HG03432 (cell line): ENCODE results near the gene VWA8.
"Not testable (repeated sequence)": the region's sequence is repeated elsewhere in the genome, so short reads cannot be mapped to it uniquely, and the experiment has no call there.

Source experiments
- ATAC-seq: cut with Tn5 transposase; IDR thresholded peaks from one replicate; pipeline ENCODE4 v1.9.1; 2021; ENCODE audit warnings: mild to moderate bottlenecking, moderate library complexity; ENCODE audit not compliant: unreplicated experiment

The VWA8 gene

DNA sequence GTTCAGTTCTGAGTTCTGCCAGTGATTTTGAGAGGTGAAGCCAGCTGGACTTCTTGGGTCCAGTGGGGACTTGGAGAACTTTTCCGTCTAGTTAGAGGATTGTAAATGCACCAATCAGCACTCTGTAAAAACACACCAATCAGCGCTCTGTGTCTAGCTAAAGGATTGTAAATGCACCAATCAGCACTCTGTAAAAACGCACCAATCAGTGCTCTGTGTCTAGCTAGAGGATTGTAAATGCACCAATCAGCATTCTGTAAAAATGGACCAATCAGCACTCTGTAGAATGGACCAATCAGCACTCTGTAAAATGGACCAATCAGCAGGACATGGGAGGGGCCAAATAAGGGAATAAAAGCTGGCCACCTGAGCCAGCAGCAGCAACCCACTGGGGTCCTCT, 418.1 kb downstream of the VWA8 start:
- not testable (repeated sequence) for ATAC-seq

DNA sequence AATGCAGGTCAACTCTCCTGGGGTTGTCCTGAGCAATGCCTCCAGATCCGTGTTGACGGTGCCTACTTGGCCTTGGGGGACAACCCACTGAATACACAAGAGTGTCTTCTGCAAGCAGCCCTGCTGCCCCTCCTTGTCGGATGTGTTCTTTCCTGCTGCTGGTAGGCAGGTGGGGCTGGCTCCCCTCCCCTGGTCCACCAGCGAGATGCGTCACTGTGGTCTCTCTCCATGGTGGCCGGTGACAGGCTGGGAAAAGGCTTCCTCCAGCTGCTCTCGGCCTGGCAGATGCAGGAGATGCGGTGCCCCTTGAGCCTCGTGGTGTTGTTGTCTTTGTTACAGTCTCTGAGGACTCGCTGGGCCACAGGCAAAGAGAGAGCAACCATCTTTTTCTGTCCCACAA, 418.6 kb downstream of the VWA8 start:
- ATAC-seq, result no peak

DNA sequence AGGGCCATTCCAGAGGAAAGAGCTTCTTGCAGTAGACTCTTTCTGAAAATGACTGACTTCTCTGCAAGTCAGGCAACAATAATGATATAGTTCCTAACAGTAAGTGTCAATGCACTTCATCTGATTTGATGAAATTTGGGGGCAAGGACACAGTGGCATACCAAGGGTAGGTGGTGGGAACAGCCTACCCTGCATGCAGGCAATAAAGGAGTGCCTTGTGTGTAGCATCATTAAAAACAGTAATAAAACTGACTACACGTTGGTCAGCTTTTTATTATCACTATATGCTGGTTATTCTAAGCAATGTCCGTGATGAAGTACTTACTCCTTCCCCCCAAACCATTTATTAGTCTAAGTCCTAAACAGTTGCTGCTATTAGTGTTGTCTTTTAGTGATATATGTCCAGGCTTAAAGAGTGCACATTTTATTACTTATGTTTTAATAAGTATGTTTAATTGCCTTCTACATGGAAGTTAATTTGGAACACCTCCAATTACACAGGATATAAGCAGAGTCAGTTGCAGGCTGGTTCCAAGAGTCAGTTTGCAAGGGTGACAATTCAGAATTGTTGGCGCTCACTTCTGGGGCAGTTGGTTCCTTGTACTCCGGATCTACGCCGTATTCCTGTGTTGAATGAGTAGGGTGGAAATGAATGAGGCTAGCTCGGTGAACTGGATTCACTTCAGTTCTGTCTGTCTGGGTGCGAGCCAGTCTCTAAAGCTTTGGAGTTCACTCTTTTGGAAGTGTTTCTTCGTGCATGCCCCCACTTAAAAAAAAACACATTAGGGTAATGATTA, 419.6 kb downstream of the VWA8 start:
- ATAC-seq, result no peak

DNA sequence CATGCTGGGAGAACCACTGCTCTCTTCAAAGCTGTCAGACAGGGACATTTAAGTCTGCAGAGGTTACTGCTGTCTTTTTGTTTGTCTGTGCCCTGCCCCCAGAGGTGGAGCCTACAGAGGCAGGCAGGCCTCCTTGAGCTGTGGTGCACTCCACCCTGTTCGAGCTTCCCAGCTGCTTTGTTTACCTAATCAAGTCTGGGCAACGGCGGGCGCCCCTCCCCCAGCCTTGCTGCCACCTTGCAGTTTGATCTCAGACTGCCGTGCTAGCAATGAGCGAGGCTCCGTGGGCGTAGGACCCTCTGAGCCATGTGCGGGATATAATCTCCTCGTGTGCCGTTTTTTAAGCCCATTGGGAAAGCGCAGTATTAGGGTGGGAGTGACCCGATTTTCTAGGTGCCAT, 420.7 kb downstream of the VWA8 start:
- not testable (repeated sequence) for ATAC-seq

DNA sequence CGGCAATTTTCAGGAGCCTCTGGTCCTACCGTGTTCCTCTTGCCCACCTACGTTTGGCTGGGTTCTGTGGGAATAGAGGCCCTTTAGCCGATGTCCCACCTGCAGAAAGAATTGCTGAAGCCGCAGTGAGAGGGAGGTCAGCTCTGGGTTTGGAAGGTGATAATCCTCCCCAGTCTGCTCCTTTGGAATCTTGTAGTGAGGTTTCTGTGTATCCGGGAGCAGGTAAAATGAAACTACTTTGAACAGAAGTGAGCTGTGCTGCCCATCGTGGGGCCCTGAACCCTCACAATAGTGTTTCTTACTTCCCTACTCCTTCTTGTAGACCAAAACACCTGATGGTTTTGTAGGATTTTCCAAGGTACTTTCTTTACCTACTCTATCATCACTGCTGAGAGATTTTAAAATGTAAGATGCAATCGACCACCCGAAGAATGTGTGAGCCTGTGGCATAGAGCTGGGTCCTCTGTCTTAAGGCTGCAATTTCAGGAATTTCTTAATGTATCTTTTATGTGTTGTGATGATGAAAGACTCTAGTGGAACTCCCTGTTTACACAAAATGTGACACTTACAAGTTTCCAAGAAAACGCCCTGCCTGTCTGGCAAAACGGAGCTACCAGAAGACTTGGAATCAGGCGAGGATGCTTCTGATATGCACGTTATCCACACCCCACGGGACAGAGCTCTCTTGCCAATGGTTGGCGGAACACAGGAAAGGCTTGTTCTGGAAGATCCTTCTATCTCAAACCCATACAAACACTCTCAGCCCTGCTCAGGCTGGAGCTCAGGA, 427.4 kb downstream of the VWA8 start:
- ATAC-seq, result no peak

DNA sequence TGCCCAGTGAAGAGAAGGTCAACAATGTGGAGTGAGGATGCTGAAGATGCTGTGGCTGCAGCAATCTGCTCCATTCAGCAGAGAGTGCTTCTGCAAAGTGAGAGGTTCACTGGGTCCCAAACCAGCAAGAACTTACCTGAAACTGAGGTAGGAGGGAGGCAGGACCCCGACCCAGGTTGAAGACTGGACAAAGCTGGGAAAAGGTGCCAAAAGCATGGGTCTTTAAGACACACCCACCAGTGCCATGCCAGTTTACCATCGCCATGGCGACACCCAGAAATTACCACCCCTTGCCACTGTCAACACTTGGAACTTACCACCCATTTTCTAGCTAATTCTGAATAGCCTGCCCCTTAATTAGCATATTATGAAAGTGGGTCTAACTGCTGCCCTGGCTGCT, 432.9 kb downstream of the VWA8 start:
- no peak for ATAC-seq

DNA sequence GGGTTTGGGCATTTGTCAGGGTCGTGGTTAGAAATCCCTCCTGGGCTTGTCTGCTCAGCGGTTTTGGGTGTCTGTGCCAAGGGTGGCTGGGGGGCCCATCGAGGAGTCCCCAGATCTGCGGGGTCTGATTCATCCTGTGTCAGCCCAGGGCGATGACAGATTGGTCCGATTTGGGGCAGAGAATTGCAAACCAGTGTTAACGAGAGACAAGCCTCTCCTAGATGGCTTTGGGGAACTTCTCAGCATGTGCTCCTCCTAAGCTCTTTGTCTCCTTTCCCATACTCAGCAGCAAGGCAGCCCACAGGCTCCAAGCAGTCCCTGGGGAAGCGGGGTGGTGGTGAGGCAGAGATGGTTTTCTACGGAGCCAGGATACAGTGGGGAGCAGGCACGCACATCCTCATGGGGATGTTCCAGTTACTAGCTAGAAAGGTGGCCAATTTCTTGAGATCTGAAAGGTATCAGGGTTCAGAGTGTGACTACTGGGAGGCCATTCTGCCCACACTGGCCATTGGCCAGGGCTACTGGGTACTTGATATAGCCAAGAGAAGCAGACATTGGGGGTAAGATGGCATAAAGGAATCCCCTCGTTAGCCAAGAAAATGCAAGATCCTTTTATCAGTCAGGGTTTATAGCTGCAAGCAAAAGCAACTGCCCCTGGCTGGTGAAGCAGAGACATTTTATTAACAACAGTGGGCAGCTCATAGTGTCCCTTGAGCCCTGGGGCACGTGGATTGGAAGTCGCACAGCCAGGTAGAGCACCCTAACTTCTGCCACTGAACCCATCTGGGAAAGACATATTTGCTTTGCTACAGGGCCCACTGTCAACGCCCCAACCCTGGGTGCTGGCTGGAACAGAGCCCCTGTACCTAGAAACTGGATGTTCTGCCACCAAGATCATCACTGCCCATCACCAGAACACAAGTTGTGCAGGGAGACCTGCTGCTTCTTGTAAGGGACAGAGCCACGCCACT, 440.0 kb downstream of the VWA8 start:
- ATAC-seq, result no peak

DNA sequence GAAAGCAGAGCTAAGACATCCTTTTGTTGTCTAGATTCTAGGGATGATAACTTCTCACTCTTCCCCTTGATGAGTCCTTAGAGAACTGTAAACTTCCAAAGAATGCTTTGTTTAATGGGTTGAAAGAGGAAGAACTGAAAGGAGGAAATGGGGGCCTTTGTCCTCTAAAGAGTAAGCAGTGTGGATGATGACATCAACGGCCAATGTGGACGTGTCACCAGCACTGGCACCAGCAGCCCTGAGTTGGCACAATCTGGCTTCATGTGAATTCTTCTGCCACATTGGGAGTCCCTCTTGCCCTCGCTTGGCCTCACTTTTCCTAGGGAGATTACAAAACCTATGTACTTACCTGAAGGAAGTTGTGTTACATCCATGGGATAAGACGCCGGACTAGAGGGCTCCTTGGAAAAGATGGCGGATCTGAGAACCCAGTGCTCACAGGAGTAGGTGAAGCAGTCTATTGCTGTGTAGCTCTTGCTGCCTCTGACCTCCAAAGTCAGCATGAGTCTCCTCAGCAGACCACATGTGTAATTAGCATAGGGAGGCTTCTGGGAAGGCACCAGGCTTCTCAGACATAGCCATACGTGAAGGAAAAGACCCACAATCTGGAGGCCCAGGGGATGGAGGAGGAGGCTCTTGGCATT, 440.8 kb downstream of the VWA8 start:
- ATAC-seq, result no peak
